Body of pancreas (tissue), 4 donors: Measurements from ENCODE around the gene PPP1R9A. TPM values are rescaled to one million over a fixed set of nuclear protein-coding genes. Genes with fewer than 3 reads are reported as not detected.

Source experiments
- ATAC-seq: fragments of 150-250 bp; one replicate; pipeline ENCODE4 v1.9.1; 2016
- DNase-seq, 4 donors: peaks; one replicate each; pipeline ENCODE4 v3.0.0-alpha.2; 2019
- H3K27ac ChIP-seq, 4 donors: fragments of 200-600 bp; sonication (generic); 1 replicate in 3 of 4; 2 replicates in 1 of 4; pipeline versions ENCODE4 v1.5.1 to v1.6.1; 2016 to 2019; ENCODE audit warnings: mild to moderate bottlenecking in 1 of 4, mixed read lengths in 1 of 4, moderate library complexity in 1 of 4
- H3K27me3 ChIP-seq, 2 donors: fragments of 200-600 bp; sonication (generic); one replicate each; pipeline ENCODE4 v1.6.0; 2016; ENCODE audit warnings: mild to moderate bottlenecking in 1 of 2
- H3K36me3 ChIP-seq, 2 donors: fragments of 200-600 bp; sonication (generic); replicated peaks in 1 of 2; 2 replicates each; pipeline ENCODE4 v1.5.1; 2016; ENCODE audit warnings: low read depth in 2 of 2; ENCODE audit not compliant: insufficient read depth in 1 of 2
- H3K4me1 ChIP-seq: fragments of 200-600 bp; sonication (generic); one replicate; pipeline ENCODE4 v1.6.0; 2016
- H3K4me3 ChIP-seq, 2 donors: fragments of 200-600 bp; sonication (generic); 1 replicate in 1 of 2; 2 replicates in 1 of 2; pipeline ENCODE4 v1.5.1; 2016 to 2019
- H3K9me3 ChIP-seq, 3 donors: fragments of 200-600 bp; sonication (generic); 1 replicate in 2 of 3; 2 replicates in 1 of 3; pipeline ENCODE4 v1.5.1; 2016
- POLR2A ChIP-seq, 3 donors: fragments of 450-650 bp; IDR thresholded peaks; one replicate each; pipeline ENCODE4 v1.6.1; 2016; ENCODE audit warnings: antibody characterized with exemption in 3 of 3, mild to moderate bottlenecking in 2 of 3
- WGBS, 2 donors: methylation state at CpG; one replicate each; pipeline ENCODE4 v1.1.5; 2017; 5-methylcytosine and 5-hydroxymethylcytosine counted together
- intact Hi-C: fragments of 100-400 bp; cut with DNase I; formaldehyde crosslinking; loops from one replicate; pipeline ENCODE4 v1.15.1; 2023
- total RNA-seq, 2 donors: library from RNA; depleted of rRNA; stranded (reverse); fragments of >200 nt; gene quantifications; one replicate each; pipeline ENCODE4 v1.1.0, GENCODE V29; 2016
- TF ChIP-seq, protein P1 (sequence below), 7 experiments: fragments of 450-650 bp in 4 of 7; fragments of 200-600 bp in 3 of 7; sonication (generic) in 3 of 7; IDR thresholded peaks; one replicate each; pipeline ENCODE4 v1.5.1; 2016 to 2019; ENCODE audit warnings: antibody characterized with exemption in 7 of 7

PPP1R9A gene
- total RNA-seq, 2 donors from 2014 or later, result 16.1 to 44.2 TPM

DNA sequence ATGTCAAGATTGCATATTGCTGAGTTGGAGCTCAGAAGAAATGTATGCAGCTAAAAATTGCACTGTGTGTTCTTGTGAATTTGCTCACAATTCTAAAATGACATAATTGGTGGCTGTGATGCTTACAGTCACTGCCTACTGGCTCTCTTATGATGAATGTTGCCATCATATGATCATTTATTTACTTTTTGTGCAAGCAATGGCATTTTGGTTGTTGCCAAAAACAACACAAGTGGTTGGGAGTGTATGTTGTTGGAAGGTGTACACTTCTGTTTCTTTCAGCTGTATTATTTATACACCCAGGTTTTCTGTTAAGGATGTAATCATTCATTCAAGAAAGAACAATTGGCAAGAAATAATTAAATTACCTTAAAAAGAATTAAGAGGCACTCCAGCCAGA, 388.0 kb downstream of the PPP1R9A start:
- no peaks in the 10 kb centered on the region for H3K36me3 ChIP-seq
- no peak for TF ChIP-seq POLR2A (IDR thresholded peaks at IDR 0.05)
- TF ChIP-seq, protein P1, sequence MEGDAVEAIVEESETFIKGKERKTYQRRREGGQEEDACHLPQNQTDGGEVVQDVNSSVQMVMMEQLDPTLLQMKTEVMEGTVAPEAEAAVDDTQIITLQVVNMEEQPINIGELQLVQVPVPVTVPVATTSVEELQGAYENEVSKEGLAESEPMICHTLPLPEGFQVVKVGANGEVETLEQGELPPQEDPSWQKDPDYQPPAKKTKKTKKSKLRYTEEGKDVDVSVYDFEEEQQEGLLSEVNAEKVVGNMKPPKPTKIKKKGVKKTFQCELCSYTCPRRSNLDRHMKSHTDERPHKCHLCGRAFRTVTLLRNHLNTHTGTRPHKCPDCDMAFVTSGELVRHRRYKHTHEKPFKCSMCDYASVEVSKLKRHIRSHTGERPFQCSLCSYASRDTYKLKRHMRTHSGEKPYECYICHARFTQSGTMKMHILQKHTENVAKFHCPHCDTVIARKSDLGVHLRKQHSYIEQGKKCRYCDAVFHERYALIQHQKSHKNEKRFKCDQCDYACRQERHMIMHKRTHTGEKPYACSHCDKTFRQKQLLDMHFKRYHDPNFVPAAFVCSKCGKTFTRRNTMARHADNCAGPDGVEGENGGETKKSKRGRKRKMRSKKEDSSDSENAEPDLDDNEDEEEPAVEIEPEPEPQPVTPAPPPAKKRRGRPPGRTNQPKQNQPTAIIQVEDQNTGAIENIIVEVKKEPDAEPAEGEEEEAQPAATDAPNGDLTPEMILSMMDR (IDR thresholded peaks at IDR 0.05), result no peak
- DNase-seq (no peak), ATAC-seq (no peak)
- H3K4me3 ChIP-seq, result no peak overlapping the region
- intact Hi-C loops, result no loop called here
- no peaks in the 10 kb centered on the region for H3K27me3 ChIP-seq
- no peaks in the 10 kb centered on the region for H3K9me3 ChIP-seq
- no peak overlapping the region for H3K27ac ChIP-seq
- no peaks in the 10 kb centered on the region for H3K4me1 ChIP-seq

DNA sequence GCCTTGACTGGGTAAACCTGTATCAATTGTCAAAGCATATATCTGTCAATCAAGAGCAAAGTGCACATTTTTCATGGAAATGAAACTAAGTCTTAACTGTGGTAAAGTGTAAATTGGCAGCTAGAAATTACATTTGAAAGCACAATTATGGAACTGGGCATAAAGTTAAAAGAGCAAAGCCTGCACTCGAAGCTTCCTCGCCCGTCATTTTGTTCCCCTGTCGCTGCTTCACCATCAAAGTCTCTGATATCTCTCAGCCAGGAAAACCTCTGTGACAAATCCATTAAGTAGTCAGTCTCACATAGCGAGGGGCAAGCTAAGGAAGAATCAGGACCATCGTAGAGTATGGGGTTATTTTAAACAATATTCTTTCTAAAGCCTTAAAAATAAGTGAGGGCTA, 389.1 kb downstream of the PPP1R9A start:
- TF ChIP-seq, protein P1 (IDR thresholded peaks at IDR 0.05), result no peak
- TF ChIP-seq POLR2A (IDR thresholded peaks at IDR 0.05), result no peak
- ATAC-seq (no peak), DNase-seq (no peak)
- H3K4me1 ChIP-seq, result no peaks in the 10 kb centered on the region
- H3K27ac ChIP-seq, result no peak overlapping the region
- no peaks in the 10 kb centered on the region for H3K9me3 ChIP-seq
- intact Hi-C loops, result no loop called here
- no peaks in the 10 kb centered on the region for H3K36me3 ChIP-seq
- WGBS, 2 donors, result 86 to 96% methylated on average over 6 of the region's 6 CpGs
- H3K4me3 ChIP-seq, result no peak overlapping the region
- no peaks in the 10 kb centered on the region for H3K27me3 ChIP-seq

DNA sequence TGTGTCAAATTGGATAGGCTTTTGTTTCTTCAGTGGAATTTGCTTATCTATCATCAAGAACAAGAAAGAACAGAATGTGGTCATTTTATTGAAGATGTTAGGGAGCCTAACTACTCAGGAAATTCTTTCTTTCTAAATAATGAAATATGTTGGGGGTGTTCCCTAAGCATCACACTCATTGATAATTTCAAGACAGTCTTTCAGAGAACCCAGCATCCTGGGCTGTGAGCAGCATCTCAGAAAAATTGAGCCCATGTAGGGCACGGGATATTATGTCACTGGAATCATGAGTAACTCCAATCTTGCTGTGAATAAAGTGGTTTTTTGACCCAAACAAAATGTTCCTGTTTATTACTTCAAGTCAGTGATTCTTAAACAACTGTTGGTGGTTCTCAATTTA, 389.6 kb downstream of the PPP1R9A start:
- H3K27ac ChIP-seq, result no peak overlapping the region
- H3K36me3 ChIP-seq, result no peaks in the 10 kb centered on the region
- TF ChIP-seq POLR2A (IDR thresholded peaks at IDR 0.05), result no peak
- TF ChIP-seq, protein P1 (IDR thresholded peaks at IDR 0.05), result no peak
- ATAC-seq, result no peak
- no peak overlapping the region for H3K4me3 ChIP-seq
- H3K9me3 ChIP-seq, result no peaks in the 10 kb centered on the region
- no peaks in the 10 kb centered on the region for H3K27me3 ChIP-seq
- WGBS, 2 donors, result 86% methylated on average over 1 of the region's 1 CpG
- no peaks in the 10 kb centered on the region for H3K4me1 ChIP-seq
- intact Hi-C loops, result no loop called here
- no peak for DNase-seq

DNA sequence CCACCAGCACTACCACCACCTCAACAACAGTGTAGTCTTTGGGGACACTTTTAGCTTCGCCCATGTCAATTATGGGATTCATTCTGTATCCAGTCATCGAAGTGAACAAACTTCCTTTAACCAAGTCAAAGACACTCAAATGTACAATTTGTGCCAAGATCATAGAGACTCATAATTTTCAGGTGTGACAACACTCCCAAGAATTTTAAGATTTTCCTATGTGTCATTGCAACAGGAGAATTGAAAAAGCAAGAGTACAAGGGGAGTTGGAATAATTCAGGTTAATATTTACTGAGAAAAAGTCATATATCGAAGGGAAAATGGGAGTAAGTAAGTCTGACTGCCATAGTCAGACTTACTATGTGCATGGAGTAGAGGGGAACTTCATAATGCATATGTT, 390.7 kb downstream of the PPP1R9A start:
- TF ChIP-seq POLR2A (IDR thresholded peaks at IDR 0.05), result no peak
- TF ChIP-seq, protein P1 (IDR thresholded peaks at IDR 0.05), result no peak
- H3K27ac ChIP-seq, result no peak overlapping the region
- 93% methylated on average over 3 of the region's 3 CpGs for WGBS, 2 donors
- intact Hi-C loops, result no loop called here
- ATAC-seq, result no peak
- DNase-seq, result no peak
- no peaks in the 10 kb centered on the region for H3K27me3 ChIP-seq
- H3K9me3 ChIP-seq, result no peaks in the 10 kb centered on the region
- no peaks in the 10 kb centered on the region for H3K36me3 ChIP-seq
- H3K4me1 ChIP-seq, result no peaks in the 10 kb centered on the region
- no peak overlapping the region for H3K4me3 ChIP-seq

DNA sequence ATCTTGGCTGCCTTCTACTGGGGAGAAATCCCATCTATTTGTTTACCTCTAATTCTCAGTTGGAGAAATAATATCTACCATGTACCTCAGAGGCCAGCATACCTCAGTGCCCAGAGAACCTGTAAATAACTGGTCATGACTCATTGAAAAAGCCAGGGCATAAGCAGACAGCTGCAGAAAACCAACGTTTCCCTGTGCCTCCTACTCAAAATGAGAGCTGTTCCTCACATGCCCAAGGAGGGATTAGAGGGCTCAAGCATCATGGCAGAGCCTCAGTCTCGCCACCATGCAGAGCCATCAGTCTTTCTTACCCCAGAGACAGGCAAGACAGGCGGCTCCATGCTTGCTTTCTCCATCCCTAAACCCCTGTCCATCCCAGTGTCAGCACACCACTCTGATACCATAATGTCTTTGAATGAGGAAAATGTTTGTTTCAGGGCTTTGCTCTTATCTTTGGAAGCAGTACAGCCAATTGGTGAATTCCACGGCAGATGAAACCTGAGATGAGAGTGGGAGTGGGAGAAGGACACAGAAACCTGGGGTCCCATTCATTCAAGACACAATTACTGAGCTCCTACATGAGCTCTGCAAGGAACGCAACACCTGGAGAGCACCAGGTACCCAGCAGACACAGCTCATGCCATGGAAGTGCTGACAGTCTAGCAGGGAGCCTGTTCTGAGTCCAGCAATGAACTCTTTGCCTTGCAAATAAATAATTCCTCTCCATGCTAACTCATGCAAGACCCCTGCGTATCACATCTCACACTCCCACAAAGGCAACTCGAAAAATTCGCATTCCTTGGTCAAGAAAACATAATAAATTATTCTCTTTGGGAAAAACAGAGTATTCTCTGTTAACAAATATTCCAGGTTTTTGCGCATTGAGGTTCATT, 395.9 kb downstream of the PPP1R9A start:
- no peaks in the 10 kb centered on the region for H3K36me3 ChIP-seq
- WGBS, 2 donors, result 72% methylated on average over 9 of the region's 9 CpGs
- TF ChIP-seq, protein P1 (IDR thresholded peaks at IDR 0.05), result no peak
- TF ChIP-seq POLR2A (IDR thresholded peaks at IDR 0.05), result no peak
- DNase-seq (no peak), ATAC-seq (no peak)
- no peak overlapping the region for H3K4me3 ChIP-seq
- no peaks in the 10 kb centered on the region for H3K4me1 ChIP-seq
- H3K27ac ChIP-seq, result no peak overlapping the region
- intact Hi-C loops, result no loop called here
- no peaks in the 10 kb centered on the region for H3K27me3 ChIP-seq
- H3K9me3 ChIP-seq, result no peaks in the 10 kb centered on the region
